ENCODE results near the gene ACTL7B.
"Not testable (repeated sequence)": the region's sequence is repeated elsewhere in the genome, so short reads cannot be mapped to it uniquely, and the experiment has no call there.

ACTL7B gene

DNA sequence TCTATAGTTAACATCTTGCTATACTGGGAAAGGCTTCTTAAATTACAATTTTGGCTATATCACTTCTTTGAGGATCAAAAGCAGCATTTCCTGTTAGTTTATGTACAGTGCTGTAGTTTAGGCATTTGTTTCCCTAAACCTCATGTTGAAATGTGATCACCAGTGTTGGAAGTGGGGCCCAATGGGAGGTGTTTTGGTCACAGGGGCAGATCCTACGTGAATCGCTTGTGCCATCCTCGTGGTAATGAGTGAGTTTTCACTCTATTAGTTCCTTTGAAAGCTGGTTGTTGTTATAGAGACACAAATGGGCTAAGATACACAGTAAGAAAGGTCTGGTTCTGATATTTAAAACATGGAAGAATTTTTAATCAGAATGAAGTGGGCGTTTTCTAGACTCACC lies 12.0 kb upstream of the ACTL7B start:
- DNase-seq = no peak

GRCh38 chr9:108867116-108867515 lies 11.3 kb upstream of the ACTL7B start:
- no peak for DNase-seq

DNA sequence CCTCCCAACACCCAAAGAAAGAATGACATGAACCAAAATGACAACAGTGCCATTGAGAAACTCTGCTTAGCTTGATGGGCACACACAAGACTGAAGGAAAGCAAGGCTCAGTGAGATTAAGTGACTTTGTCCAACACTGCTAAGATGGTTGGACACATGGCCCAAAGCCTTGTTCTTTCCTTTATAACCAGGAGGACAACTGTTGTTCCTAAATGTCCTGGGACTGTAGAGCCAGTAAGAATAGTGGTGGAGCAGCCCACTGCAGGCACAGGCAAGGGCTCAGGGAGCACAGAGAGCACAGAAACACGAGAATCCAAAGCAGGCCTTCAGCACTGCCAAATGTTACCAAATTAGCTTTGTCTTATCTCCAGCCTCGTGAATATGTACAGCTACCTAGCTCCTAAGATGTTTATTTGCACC lies 10.2 kb upstream of the ACTL7B start:
- no peak for DNase-seq

DNA sequence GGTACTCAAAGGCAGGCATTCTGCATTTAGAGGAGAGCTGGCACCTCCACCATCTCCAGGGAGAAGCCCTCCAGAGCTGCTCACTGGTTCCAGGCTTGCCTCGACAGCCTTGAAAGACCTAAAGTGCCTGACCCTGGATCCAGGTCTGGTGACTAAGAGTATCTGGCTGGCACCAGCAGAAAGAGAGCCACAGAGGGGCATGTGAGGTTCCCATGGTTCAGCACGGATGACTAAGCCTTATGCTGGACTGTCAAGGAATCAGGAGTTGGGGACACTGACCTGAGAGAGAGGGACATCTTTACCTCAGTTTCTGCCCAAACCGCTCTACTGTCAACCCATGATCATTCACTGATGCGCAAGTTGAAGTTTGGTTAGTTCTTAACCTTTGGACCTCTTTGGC lies 9.3 kb upstream of the ACTL7B start:
- DNase-seq = no peak

GRCh38 chr9:108864446-108864845 lies 8.7 kb upstream of the ACTL7B start:
- no peak for DNase-seq

DNA sequence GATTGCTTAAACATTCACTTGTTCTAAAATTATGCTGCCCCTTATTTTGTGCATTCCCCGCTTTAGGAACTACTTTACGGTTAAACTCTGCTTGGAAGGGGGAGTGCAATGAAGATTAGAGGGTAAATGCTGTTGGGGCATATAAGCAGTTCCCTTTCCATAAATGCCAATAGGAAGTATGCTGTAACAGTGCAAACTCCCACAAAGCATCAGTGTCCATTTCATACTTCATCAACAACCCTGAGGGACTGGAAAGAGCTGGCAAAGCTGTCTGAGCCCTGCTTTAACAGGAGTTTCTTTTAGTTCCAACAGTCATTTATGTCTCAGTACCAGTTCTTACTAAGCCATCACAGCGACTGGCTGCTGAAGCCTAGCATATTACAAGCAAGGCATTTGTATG lies 8.1 kb upstream of the ACTL7B start:
- DNase-seq = no peak

- no peak for DNase-seq
Observed at GRCh38 chr9:108861997-108862396, 6.2 kb upstream of the ACTL7B start, which contains the start of gene ACTL7A. Gene ACTL7A (plus strand): TSS chr9:108862266. CDS start chr9:108862323, 57 bp downstream.

- no peak for DNase-seq
Observed at GRCh38 chr9:108861464-108861863, 5.7 kb upstream of the ACTL7B start.

GRCh38 chr9:108860764-108861163 lies 5.0 kb upstream of the ACTL7B start:
- no peak for DNase-seq

GRCh38 chr9:108860354-108860753 lies 4.6 kb upstream of the ACTL7B start:
- no peak for DNase-seq

DNA sequence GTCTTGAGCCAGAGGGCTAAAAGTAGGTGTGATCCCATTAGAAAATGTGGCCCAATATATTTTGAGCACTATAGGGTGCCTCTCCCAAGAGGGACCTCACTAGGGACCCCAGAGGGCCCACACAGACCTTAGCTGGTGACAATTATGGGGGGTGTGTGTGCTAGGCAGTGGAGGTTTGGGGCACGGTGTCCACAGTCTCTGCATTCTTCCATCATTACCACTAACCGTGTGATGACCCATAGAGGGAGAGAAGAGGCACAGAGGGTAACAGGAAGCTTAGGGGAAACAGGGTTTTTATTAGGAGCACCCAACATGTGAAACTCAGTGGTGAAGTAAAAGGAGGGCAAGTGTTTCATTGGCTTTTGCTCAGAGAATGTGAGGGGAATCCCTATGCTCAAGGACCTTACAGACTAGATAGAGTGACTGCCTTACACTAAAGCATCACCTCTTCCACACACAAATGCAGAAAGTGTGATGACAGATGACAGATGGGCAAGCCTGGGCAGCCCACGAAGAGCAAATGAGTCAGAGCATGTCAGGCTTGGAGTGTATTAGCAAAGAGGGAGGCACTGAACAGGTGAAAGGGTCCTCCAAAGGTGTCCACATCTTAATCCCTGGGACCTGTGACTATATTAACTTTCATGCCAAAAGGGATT lies 3.8 kb upstream of the ACTL7B start:
- no peak for DNase-seq

GRCh38 chr9:108857572-108857971 lies 1.8 kb upstream of the ACTL7B start:
- no peak for DNase-seq

GRCh38 chr9:108855529-108855886 lies 278 bp downstream of the ACTL7B start:
- no peak for DNase-seq

GRCh38 chr9:108854641-108855528 lies 901 bp downstream of the ACTL7B start:
- no peak for DNase-seq

- DNase-seq = no peak
Observed at GRCh38 chr9:108854094-108854493, 1.7 kb downstream of the ACTL7B start.

- no peak for DNase-seq
Observed at GRCh38 chr9:108852079-108852478, 3.7 kb downstream of the ACTL7B start.

- no peak for DNase-seq
Observed at GRCh38 chr9:108851138-108851537, 4.6 kb downstream of the ACTL7B start.

DNA sequence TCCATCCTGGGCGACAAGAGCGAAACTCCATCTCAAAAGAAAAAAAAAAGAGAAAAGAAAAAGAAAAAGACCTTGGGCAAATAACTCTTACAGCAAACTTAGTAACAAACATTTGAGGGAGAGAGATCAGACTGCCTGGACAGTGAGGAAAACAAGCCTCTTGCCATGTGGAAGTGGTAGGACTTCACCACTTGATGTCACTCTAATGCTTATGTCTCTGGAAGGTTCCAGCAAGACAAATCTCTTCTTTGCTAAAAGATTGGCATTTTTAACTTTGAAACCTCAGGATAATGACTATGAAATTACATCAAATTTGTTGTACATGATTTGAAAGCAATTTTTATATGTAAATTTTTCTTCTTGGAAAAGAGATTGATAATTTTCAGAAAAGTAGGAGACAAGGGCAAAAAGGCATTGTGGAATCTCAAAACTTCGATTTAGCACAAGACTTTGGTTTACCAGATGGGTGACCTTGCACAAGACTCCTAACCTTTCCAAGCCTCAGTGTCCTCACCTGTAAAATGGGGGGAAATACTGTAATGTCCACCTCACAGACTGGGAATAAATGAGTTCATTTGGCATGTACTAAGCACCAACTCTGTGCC lies 5.4 kb downstream of the ACTL7B start:
- no peak for DNase-seq

DNA sequence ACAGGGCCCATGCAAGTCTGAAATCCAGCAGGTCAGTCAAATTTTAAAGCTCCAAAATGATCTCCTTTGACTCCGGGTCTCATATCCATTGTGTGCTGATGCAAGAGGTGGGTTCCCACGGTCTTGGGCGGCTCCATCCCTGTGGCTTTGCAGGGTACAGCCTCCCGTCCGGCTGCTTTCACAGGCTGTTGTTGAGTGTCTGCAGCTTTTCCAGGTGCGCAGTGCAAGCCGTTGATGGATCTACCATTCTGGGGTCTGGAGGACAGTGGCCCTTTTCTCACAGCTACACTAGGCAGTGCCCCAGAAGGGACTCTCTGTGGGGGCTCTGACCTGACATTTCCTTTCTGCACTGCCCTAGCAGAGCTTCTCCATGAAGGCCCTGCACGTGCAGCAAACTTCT lies 7.5 kb downstream of the ACTL7B start:
- not testable (repeated sequence) for DNase-seq

DNA sequence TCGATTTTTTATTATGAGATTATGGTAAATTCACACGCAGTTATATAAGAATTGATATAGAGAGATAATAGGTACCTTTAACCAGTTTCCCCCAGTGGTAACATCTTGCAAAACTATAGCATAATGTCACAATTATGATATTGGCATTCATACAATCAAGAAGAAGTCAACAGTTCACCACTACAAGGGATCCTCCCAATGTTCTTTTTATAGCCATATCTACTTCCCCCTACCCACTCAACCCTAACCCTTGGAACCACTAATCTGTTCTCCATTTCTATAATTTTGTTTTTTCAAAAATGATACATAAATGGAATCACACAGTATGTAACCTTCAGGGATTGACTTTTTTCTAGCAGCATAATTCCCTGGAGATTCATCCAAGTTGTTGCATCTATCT lies 9.8 kb downstream of the ACTL7B start:
- no peak for DNase-seq

DNA sequence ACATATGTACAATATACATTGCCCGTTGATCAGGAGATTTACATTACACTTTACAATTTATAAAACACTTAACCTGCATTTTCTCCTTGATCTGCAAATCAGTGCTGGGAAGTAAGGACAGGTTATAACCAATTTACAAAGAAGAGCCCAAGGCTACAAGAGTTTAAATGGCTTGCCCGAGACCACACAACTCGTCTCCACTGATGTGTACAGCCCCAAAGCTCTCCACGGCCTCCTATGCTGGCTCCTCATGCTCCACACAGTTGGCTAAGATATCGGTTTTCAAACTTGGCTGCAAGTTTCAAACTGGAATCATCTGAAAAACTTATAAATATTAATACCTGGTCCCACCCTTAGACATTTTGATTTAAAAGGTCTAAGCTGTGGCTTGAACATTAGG lies 10.3 kb downstream of the ACTL7B start:
- DNase-seq = no peak

DNA sequence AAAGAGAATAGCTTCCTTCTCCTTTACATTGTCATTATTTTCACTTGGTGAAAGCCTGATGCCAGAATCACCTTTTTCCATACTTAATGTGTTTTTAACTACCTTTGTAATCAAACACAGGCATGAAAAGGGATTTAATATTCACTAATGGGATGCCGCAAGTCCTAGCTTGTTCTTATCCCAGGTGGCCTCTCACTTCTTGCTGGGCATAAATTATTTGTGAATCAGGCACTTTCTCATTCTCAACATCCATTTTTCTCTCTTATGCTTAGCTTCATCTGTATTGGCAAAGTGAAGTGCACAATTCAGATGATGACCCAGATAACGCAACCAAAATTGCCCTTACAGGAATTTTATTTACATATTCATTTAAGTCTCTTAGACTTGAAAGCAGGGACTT lies 10.9 kb downstream of the ACTL7B start:
- DNase-seq = no peak

- DNase-seq = no peak
Observed at GRCh38 chr9:108844391-108844790, 11.4 kb downstream of the ACTL7B start.
